Endothelial cell of umbilical vein (primary cell): ENCODE data around the gene BCAN. TPM values are rescaled to one million over a fixed set of nuclear protein-coding genes. Genes with fewer than 3 reads are reported as not detected.

Source experiments
- BruUV-seq: library from RNA; stranded (reverse); fragments of 400-500 nt; replicated peaks from 2 replicates; lab custom pipeline; 2021; lab: Mats Ljungman, UMichigan
- CTCF ChIA-PET: fragments of 300-600, 350-600 bp; sonication (Branson Sonifier 250); formaldehyde crosslinking; loops from one replicate; lab custom pipeline; 2021; ENCODE audit warnings: antibody characterized with exemption, inconsistent platforms; lab: Charles Lee
- POLR2A ChIA-PET: fragments of 300-600, 350-600 bp; sonication (Branson Sonifier 250); formaldehyde crosslinking; loops from one replicate; lab custom pipeline; 2021; ENCODE audit warnings: antibody characterized with exemption, inconsistent platforms; lab: Charles Lee
- DNase-seq: peaks from one replicate; pipeline ENCODE4 v3.0.0-alpha.2; 2011; ENCODE audit warnings: low read depth, low spot score
- FAIRE-seq: peaks from 2 replicates; lab custom pipeline; 2011; peaks lifted over from hg19 to GRCh38; lab: Jason Lieb, UNC
- H2AFZ ChIP-seq: 2 replicates; pipeline ENCODE4 v1.6.0; 2012; ENCODE audit warnings: low read depth, low read length, control low read depth, inconsistent platforms
- H3K27ac ChIP-seq: 2 replicates; pipeline ENCODE4 v1.5.1; 2011; ENCODE audit warnings: low read depth, mild to moderate bottlenecking, control low read depth, low read length, moderate library complexity; ENCODE audit not compliant: insufficient read depth
- H3K27me3 ChIP-seq, 2 experiments: 2 replicates each; pipeline versions ENCODE4 v1.6.0 to v1.6.1; 2011; ENCODE audit warnings: low read length in 2 of 2, mixed read lengths in 1 of 2; ENCODE audit not compliant: control insufficient read depth in 2 of 2, insufficient read depth in 2 of 2
- H3K36me3 ChIP-seq, 2 experiments: 2 replicates in 1 of 2; 3 replicates in 1 of 2; pipeline ENCODE4 v1.5.1; 2011; ENCODE audit warnings: low read length in 2 of 2, mild to moderate bottlenecking in 1 of 2, moderate library complexity in 1 of 2; ENCODE audit not compliant: control insufficient read depth in 2 of 2, insufficient read depth in 2 of 2; ENCODE audit errors: extremely low read depth in 1 of 2
- H3K4me1 ChIP-seq: 3 replicates; pipeline ENCODE4 v1.5.1; 2011; ENCODE audit warnings: mild to moderate bottlenecking, low read length; ENCODE audit not compliant: control insufficient read depth, insufficient read depth; ENCODE audit errors: extremely low read depth
- H3K4me2 ChIP-seq: 2 replicates; pipeline ENCODE4 v1.6.1; 2011; ENCODE audit warnings: low read length, control low read depth, mixed read lengths; ENCODE audit not compliant: insufficient read depth
- H3K4me3 ChIP-seq, 3 experiments: fragments of 200-600 bp in 1 of 3; sonication (generic), shearing (Covaris generic) in 1 of 3; replicated peaks in 1 of 3; 2 replicates each; pipeline ENCODE4 v1.5.1; 2011 to 2016; ENCODE audit warnings: control low read depth in 3 of 3, low read length in 3 of 3, mild to moderate bottlenecking in 2 of 3, inconsistent platforms in 1 of 3, low read depth in 1 of 3, moderate library complexity in 1 of 3; ENCODE audit not compliant: insufficient read depth in 1 of 3
- H3K79me2 ChIP-seq: 2 replicates; pipeline ENCODE4 v1.6.0; 2012; ENCODE audit warnings: low read length, inconsistent platforms; ENCODE audit not compliant: control insufficient read depth, insufficient read depth
- H3K9ac ChIP-seq: replicated peaks from 2 replicates; pipeline ENCODE3; 2011; ENCODE audit warnings: low read length, control low read depth; ENCODE audit not compliant: insufficient read depth; ENCODE audit errors: extremely low read depth
- H3K9me1 ChIP-seq: replicated peaks from 3 replicates; pipeline ENCODE4 v1.6.0; 2011; ENCODE audit warnings: mild to moderate bottlenecking, low read length; ENCODE audit not compliant: control insufficient read depth, insufficient read depth; ENCODE audit errors: extremely low read depth
- H3K9me3 ChIP-seq: replicated peaks from 2 replicates; pipeline ENCODE4 v1.5.1; 2012; ENCODE audit warnings: low read length, inconsistent platforms; ENCODE audit not compliant: control insufficient read depth, insufficient read depth
- H4K20me1 ChIP-seq: replicated peaks from 2 replicates; pipeline ENCODE3; 2011; ENCODE audit warnings: mild to moderate bottlenecking, low read length; ENCODE audit not compliant: control insufficient read depth, insufficient read depth; ENCODE audit errors: extremely low read depth
- CTCF ChIP-seq, 2 donors: IDR thresholded peaks; 1 replicate in 1 of 2; 2 replicates in 1 of 2; pipeline ENCODE4 v1.5.1; 2011; ENCODE audit warnings: low read length in 2 of 2, mild to moderate bottlenecking in 2 of 2, moderate library complexity in 2 of 2, control low read depth in 1 of 2, inconsistent platforms in 1 of 2, low read depth in 1 of 2; ENCODE audit not compliant: insufficient read depth in 1 of 2; ENCODE audit errors: extremely low read depth in 1 of 2
- EZH2 ChIP-seq: IDR thresholded peaks from 2 replicates; pipeline ENCODE4 v1.6.1; 2012; ENCODE audit warnings: borderline replicate concordance, low read depth, mild to moderate bottlenecking, moderate library complexity, low read length, inconsistent platforms; ENCODE audit not compliant: severe bottlenecking
- FOS ChIP-seq: IDR thresholded peaks from 2 replicates; pipeline ENCODE4 v1.6.1; 2011; ENCODE audit warnings: mild to moderate bottlenecking, low read length, moderate library complexity, borderline replicate concordance; ENCODE audit not compliant: insufficient read depth
- GATA2 ChIP-seq: IDR thresholded peaks from 2 replicates; pipeline ENCODE4 v1.7.0; 2011; ENCODE audit warnings: low read depth, mild to moderate bottlenecking, moderate library complexity, mixed read lengths, low read length; ENCODE audit not compliant: insufficient read length, insufficient read depth
- JUN ChIP-seq: IDR thresholded peaks from 2 replicates; pipeline ENCODE4 v1.6.1; 2011; ENCODE audit warnings: borderline replicate concordance, low read depth; ENCODE audit not compliant: insufficient read length, insufficient read depth
- MAX ChIP-seq: IDR thresholded peaks from 2 replicates; pipeline ENCODE4 v1.6.1; 2011; ENCODE audit not compliant: insufficient read depth, insufficient read length
- MYC ChIP-seq: IDR thresholded peaks from one replicate; pipeline ENCODE4 v1.6.1; 2011; ENCODE audit warnings: mild to moderate bottlenecking, low read depth, low read length
- POLR2A ChIP-seq: IDR thresholded peaks from 2 replicates; pipeline ENCODE4 v1.6.1; 2012; ENCODE audit warnings: low read depth, mild to moderate bottlenecking, control low read depth, low read length
- POLR2AphosphoS5 ChIP-seq: IDR thresholded peaks from 2 replicates; pipeline ENCODE4 v1.6.1; 2012; ENCODE audit warnings: low read depth, mild to moderate bottlenecking, control low read depth, low read length, moderate library complexity; ENCODE audit not compliant: insufficient read depth
- dilution Hi-C: fragments of 300-500 bp; cut with MboI; formaldehyde crosslinking; loops from one replicate; pipeline ENCODE4 v1.15.0; 2019; ENCODE audit warnings: low sequenced_read_pairs; ENCODE audit not compliant: extremely low pct_ligation_motif_present
- intact Hi-C: fragments of 100-400 bp; cut with micrococcal nuclease; formaldehyde crosslinking; loops from one replicate; pipeline ENCODE4 v1.10.0; 2022
- polyA plus RNA-seq, 4 experiments: library from polyadenylated mRNA; depleted of rRNA in 3 of 4; stranded (reverse) in 3 of 4; unstranded in 1 of 4; fragments of >200 nt; gene quantifications; 2 replicates each; pipeline versions ENCODE4 v1.2.1 to v1.2.3, GENCODE V29; 2011 to 2012; ENCODE audit warnings: missing spikeins in 1 of 4
- total RNA-seq: library from RNA; stranded (reverse); gene quantifications from 2 replicates; pipeline ENCODE4 v1.2.3, GENCODE V29; 2021

BCAN gene
- total and polyA plus RNA-seq, 2 donors (not counting 3 experiments of a cell fraction or from before 2014, with no cell fraction given): 0.15 TPM; not detected in 1

- no peak overlapping the region for H3K4me3 ChIP-seq
- H3K4me2 ChIP-seq: peak overlapping the region; percentile 29
- intact Hi-C loops (no loop called here), dilution Hi-C loops (no loop called here)
- H3K9me3 ChIP-seq: no peaks in the 10 kb centered on the region
- no peaks in the 10 kb centered on the region for H3K79me2 ChIP-seq
- no peaks in the 10 kb centered on the region for H3K9me1 ChIP-seq
- peaks cover 60% of the 10 kb centered on the region for H3K4me1 ChIP-seq
- no peak for DNase-seq
- no peaks in the 10 kb centered on the region for H4K20me1 ChIP-seq
- no peak overlapping the region for H2AFZ ChIP-seq
- H3K36me3 ChIP-seq: no peaks in the 10 kb centered on the region
- H3K27me3 ChIP-seq: no peaks in the 10 kb centered on the region
- no peak for FAIRE-seq
- CTCF ChIA-PET: interaction anchor here (4.0 to 8.7 kb wide), 4 partner anchors 16 to 64 kb away, joined by 31 to 237 read pairs (median 138); partner anchors contain the start of genes HAPLN2 and NES
- BruUV-seq: no TSS peak
- TF ChIP-seq EZH2 (no peak), POLR2AphosphoS5 (no peak), POLR2A (no peak), GATA2 (no peak), MAX (no peak), CTCF (IDR thresholded peaks at IDR 0.05; ENCODE audit: extremely low read depth in 1 of 2, insufficient read depth in 1 of 2, low read depth in 1 of 2, low read length in 2 of 2) (no peak), FOS (no peak), JUN (no peak), MYC (no peak)
- peak overlapping the region; percentile 85 for H3K27ac ChIP-seq
- POLR2A ChIA-PET: interaction anchor here (4.5 kb wide), 1 partner anchor 14 kb away, joined by 32 read pairs; the partner anchor contains the start of gene NES
- H3K9ac ChIP-seq: no peak overlapping the region
These were observed 20.8 kb downstream of the BCAN start for GRCh38 chr1:156662800-156663055.
